Vagina (tissue), 2 donors: Measurements from ENCODE around the gene TTC28. TPM values are rescaled to one million over a fixed set of nuclear protein-coding genes. Genes with fewer than 3 reads are reported as not detected.

ENCODE experiments used
- DNase-seq, 2 donors: peaks; one replicate each; pipeline ENCODE4 v3.0.0-alpha.2; 2017; ENCODE audit errors: extremely low spot score in 2 of 2
- H3K27ac ChIP-seq: fragments of 200-600 bp; sonication (generic); one replicate; pipeline ENCODE4 v1.5.1; 2019
- H3K27me3 ChIP-seq: fragments of 200-600 bp; sonication (generic); one replicate; pipeline ENCODE4 v1.5.1; 2019
- H3K36me3 ChIP-seq, 2 donors: fragments of 200-600 bp; sonication (generic); one replicate each; pipeline ENCODE4 v1.5.1; 2017 to 2019
- H3K4me1 ChIP-seq: fragments of 200-600 bp; sonication (generic); one replicate; pipeline ENCODE4 v1.5.1; 2019
- H3K4me3 ChIP-seq, 2 donors: fragments of 200-600 bp; sonication (generic); 1 replicate in 1 of 2; 2 replicates in 1 of 2; pipeline ENCODE4 v1.5.1; 2016 to 2019
- H3K9me3 ChIP-seq: fragments of 200-600 bp; sonication (generic); one replicate; pipeline ENCODE4 v1.5.1; 2019
- CTCF ChIP-seq, 3 experiments: fragments of 450-650 bp in 2 of 3; fragments of 200-600 bp in 1 of 3; sonication (generic) in 1 of 3; IDR thresholded peaks; one replicate each; pipeline ENCODE4 v1.5.1; 2017 to 2019; ENCODE audit warnings: antibody characterized with exemption in 3 of 3, mild to moderate bottlenecking in 2 of 3, moderate library complexity in 2 of 3
- POLR2A ChIP-seq, 2 donors: fragments of 450-650 bp; IDR thresholded peaks; one replicate each; pipeline ENCODE4 v1.6.1; 2017; ENCODE audit warnings: antibody characterized with exemption in 2 of 2, mild to moderate bottlenecking in 2 of 2, moderate library complexity in 2 of 2
- POLR2AphosphoS5 ChIP-seq, 2 donors: sonication (generic); formaldehyde crosslinking; IDR thresholded peaks; one replicate each; pipeline ENCODE4 v1.9.0; 2017; ENCODE audit warnings: antibody characterized with exemption in 2 of 2, mild to moderate bottlenecking in 2 of 2, low read depth in 1 of 2; ENCODE audit not compliant: insufficient read depth in 1 of 2
- intact Hi-C: fragments of 100-400 bp; cut with DNase I; formaldehyde crosslinking; loops from one replicate; pipeline ENCODE4 v1.15.1; 2023
- total RNA-seq: library from RNA; depleted of rRNA; stranded (reverse); fragments of >200 nt; gene quantifications from one replicate; pipeline ENCODE4 v1.2.3, GENCODE V29; 2016

The TTC28 gene
- total RNA-seq, 1 donor from 2014 or later, result 41.7 TPM

GRCh38 chr22:27982630-27983180 is 696.9 kb downstream of the TTC28 start:
- no peaks in the 10 kb centered on the region for H3K27me3 ChIP-seq
- H3K4me3 ChIP-seq, result no peak overlapping the region
- no peak for DNase-seq
- peaks cover 0 to 24% of the 10 kb centered on the region in 2 donors for H3K36me3 ChIP-seq
- no peaks in the 10 kb centered on the region for H3K4me1 ChIP-seq
- no peak for TF ChIP-seq POLR2A (IDR thresholded peaks at IDR 0.05)
- no peak for TF ChIP-seq POLR2AphosphoS5 (IDR thresholded peaks at IDR 0.05; ENCODE audit: insufficient read depth in 1 of 2, low read depth in 1 of 2)
- no peak for TF ChIP-seq CTCF (IDR thresholded peaks at IDR 0.05)
- no peaks in the 10 kb centered on the region for H3K9me3 ChIP-seq
- H3K27ac ChIP-seq, result no peak overlapping the region
- intact Hi-C loops, result no loop called here

DNA sequence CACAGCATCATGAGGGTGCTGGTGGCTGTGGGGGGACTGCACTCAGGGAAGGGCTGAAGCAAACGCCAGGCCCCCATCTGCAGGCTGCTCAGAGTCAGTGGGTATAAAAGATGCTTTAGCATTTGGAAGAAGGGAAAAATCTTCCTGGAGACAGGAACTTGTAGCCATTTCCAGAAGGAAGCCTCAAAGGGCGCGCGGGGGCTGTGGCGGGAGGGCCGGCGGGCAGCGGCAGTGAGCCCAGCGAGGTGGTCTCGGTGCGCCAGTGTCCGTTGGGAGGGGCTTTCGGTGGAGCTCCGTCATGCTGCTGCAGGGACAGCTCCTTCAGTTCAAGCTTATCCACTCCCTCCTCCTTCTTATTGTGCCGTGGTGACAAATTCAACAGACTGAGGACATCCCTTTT is 697.5 kb downstream of the TTC28 start:
- no peak overlapping the region for H3K27ac ChIP-seq
- H3K4me3 ChIP-seq, result no peak overlapping the region
- intact Hi-C loops, result no loop called here
- no peaks in the 10 kb centered on the region for H3K9me3 ChIP-seq
- no peak for DNase-seq
- peaks cover 0 to 24% of the 10 kb centered on the region in 2 donors for H3K36me3 ChIP-seq
- TF ChIP-seq POLR2AphosphoS5 (IDR thresholded peaks at IDR 0.05; ENCODE audit: insufficient read depth in 1 of 2, low read depth in 1 of 2) (no peak), CTCF (IDR thresholded peaks at IDR 0.05) (no peak), POLR2A (IDR thresholded peaks at IDR 0.05) (no peak)
- H3K27me3 ChIP-seq, result no peaks in the 10 kb centered on the region
- H3K4me1 ChIP-seq, result no peaks in the 10 kb centered on the region

GRCh38 chr22:27980424-27981148 is 699.1 kb downstream of the TTC28 start:
- peaks cover 0 to 24% of the 10 kb centered on the region in 2 donors for H3K36me3 ChIP-seq
- H3K4me3 ChIP-seq, result no peak overlapping the region
- DNase-seq, result no peak
- TF ChIP-seq POLR2AphosphoS5 (IDR thresholded peaks at IDR 0.05; ENCODE audit: insufficient read depth in 1 of 2, low read depth in 1 of 2), result no peak
- no peak for TF ChIP-seq POLR2A (IDR thresholded peaks at IDR 0.05)
- TF ChIP-seq CTCF (IDR thresholded peaks at IDR 0.05), result no peak
- intact Hi-C loops, result no loop called here
- H3K4me1 ChIP-seq, result no peaks in the 10 kb centered on the region
- H3K27ac ChIP-seq, result no peak overlapping the region
- no peaks in the 10 kb centered on the region for H3K9me3 ChIP-seq
- H3K27me3 ChIP-seq, result no peaks in the 10 kb centered on the region

GRCh38 chr22:27978802-27979201 is 700.8 kb downstream of the TTC28 start:
- H3K4me3 ChIP-seq, result no peak overlapping the region
- H3K27me3 ChIP-seq, result no peaks in the 10 kb centered on the region
- no peaks in the 10 kb centered on the region for H3K4me1 ChIP-seq
- no peak for DNase-seq
- intact Hi-C loops, result no loop called here
- no peaks in the 10 kb centered on the region for H3K9me3 ChIP-seq
- peaks cover 0 to 16% of the 10 kb centered on the region in 2 donors for H3K36me3 ChIP-seq
- TF ChIP-seq POLR2A (IDR thresholded peaks at IDR 0.05), result no peak
- TF ChIP-seq POLR2AphosphoS5 (IDR thresholded peaks at IDR 0.05; ENCODE audit: insufficient read depth in 1 of 2, low read depth in 1 of 2), result no peak
- TF ChIP-seq CTCF (IDR thresholded peaks at IDR 0.05), result no peak
- H3K27ac ChIP-seq, result no peak overlapping the region

GRCh38 chr22:27978317-27978716 is 701.3 kb downstream of the TTC28 start:
- Histone ChIP-seq H3K27me3 (no peaks in the 10 kb centered on the region), H3K36me3 (peaks cover 0 to 16% of the 10 kb centered on the region in 2 donors), H3K9me3 (no peaks in the 10 kb centered on the region), H3K4me3 (no peak overlapping the region), H3K27ac (no peak overlapping the region), H3K4me1 (peaks cover 2% of the 10 kb centered on the region)
- DNase-seq, result no peak
- intact Hi-C loops, result no loop called here
- no peak for TF ChIP-seq POLR2A (IDR thresholded peaks at IDR 0.05)
- no peak for TF ChIP-seq POLR2AphosphoS5 (IDR thresholded peaks at IDR 0.05; ENCODE audit: insufficient read depth in 1 of 2, low read depth in 1 of 2)
- no peak for TF ChIP-seq CTCF (IDR thresholded peaks at IDR 0.05)
